Neural cell (in vitro differentiated cells): ENCODE results near the gene ZMYND10. TPM values are rescaled to one million over a fixed set of nuclear protein-coding genes. Genes with fewer than 3 reads are reported as not detected.

ENCODE experiments used
- H2AFZ ChIP-seq: fragments of 200-600, 300-800 bp; sonication (generic), shearing (Covaris generic); 2 replicates; pipeline ENCODE4 v1.6.0; 2014; ENCODE audit warnings: low read depth, mild to moderate bottlenecking, antibody characterized with exemption, low read length, moderate library complexity
- H3F3A ChIP-seq: fragments of 200-600 bp; shearing (Covaris generic); 2 replicates; pipeline ENCODE4 v1.6.1; 2016; ENCODE audit warnings: mild to moderate bottlenecking, moderate library complexity, mixed read lengths, antibody characterized with exemption, low read length; ENCODE audit not compliant: insufficient read depth, poor library complexity, severe bottlenecking
- H3K27ac ChIP-seq: fragments of 200-600, 300-800 bp; sonication (generic), shearing (Covaris generic); 2 replicates; pipeline ENCODE4 v1.5.1; 2014; ENCODE audit warnings: mild to moderate bottlenecking, low read length, moderate library complexity
- H3K27me3 ChIP-seq: fragments of 300-800, 200-600 bp; sonication (generic), shearing (Covaris generic); 2 replicates; pipeline ENCODE4 v1.6.0; 2014; ENCODE audit warnings: mild to moderate bottlenecking, low read depth, low read length, moderate library complexity; ENCODE audit not compliant: insufficient read depth
- H3K36me3 ChIP-seq: fragments of 300-800, 200-600 bp; sonication (generic), shearing (Covaris generic); 2 replicates; pipeline ENCODE4 v1.5.1; 2014; ENCODE audit warnings: mild to moderate bottlenecking, antibody characterized with exemption, low read length, moderate library complexity; ENCODE audit not compliant: insufficient read depth
- H3K4me2 ChIP-seq: fragments of 300-800, 200-600 bp; sonication (generic), shearing (Covaris generic); 2 replicates; pipeline ENCODE4 v1.6.0; 2014; ENCODE audit warnings: mild to moderate bottlenecking, low read length
- H3K4me3 ChIP-seq: fragments of 300-800, 200-600 bp; sonication (generic), shearing (Covaris generic); 2 replicates; pipeline ENCODE4 v1.5.1; 2014; ENCODE audit warnings: mild to moderate bottlenecking, low read length, moderate library complexity
- H3K79me2 ChIP-seq: fragments of 200-600 bp; shearing (Covaris generic); replicated peaks from 2 replicates; pipeline ENCODE4 v1.6.0; 2014; ENCODE audit warnings: mild to moderate bottlenecking, low read length, moderate library complexity; ENCODE audit not compliant: insufficient read depth
- H3K9ac ChIP-seq: fragments of 300-800, 200-600 bp; sonication (generic), shearing (Covaris generic); 2 replicates; pipeline ENCODE4 v1.6.1; 2016; ENCODE audit warnings: mild to moderate bottlenecking, low read length, mixed read lengths
- H3K9me2 ChIP-seq: fragments of 200-600 bp; shearing (Covaris generic); 2 replicates; pipeline ENCODE4 v1.6.1; 2016; ENCODE audit warnings: mild to moderate bottlenecking, low read length, mixed read lengths; ENCODE audit not compliant: insufficient read depth
- H3K9me3 ChIP-seq: fragments of 200-600, 300-800 bp; sonication (generic), shearing (Covaris generic); 2 replicates; pipeline ENCODE4 v1.6.1; 2016; ENCODE audit warnings: mild to moderate bottlenecking, mixed run types, low read length, moderate library complexity, mixed read lengths
- H4K20me1 ChIP-seq: fragments of 200-600 bp; shearing (Covaris generic); 2 replicates; pipeline ENCODE4 v1.6.1; 2016; ENCODE audit warnings: mild to moderate bottlenecking, mixed run types; ENCODE audit not compliant: insufficient read depth
- CTCF ChIP-seq: fragments of 450-650 bp; IDR thresholded peaks from 2 replicates; pipeline ENCODE4 v1.5.1; 2014; ENCODE audit warnings: antibody characterized with exemption, mild to moderate bottlenecking, moderate library complexity; ENCODE audit not compliant: poor library complexity, severe bottlenecking
- EP300 ChIP-seq: fragments of 450-650 bp; conservative IDR thresholded peaks from 2 replicates; pipeline ENCODE4 v1.6.1; 2014; ENCODE audit warnings: antibody characterized with exemption, mild to moderate bottlenecking, moderate library complexity; ENCODE audit not compliant: poor library complexity, severe bottlenecking
- EZH2 ChIP-seq: fragments of 200-600, 300-800 bp; shearing (Covaris generic), sonication (generic); IDR thresholded peaks from 2 replicates; pipeline ENCODE4 v1.6.1; 2014; ENCODE audit warnings: antibody characterized with exemption, low read length, borderline replicate concordance, mild to moderate bottlenecking; ENCODE audit not compliant: insufficient read depth, poor library complexity, severe bottlenecking
- MXI1 ChIP-seq: fragments of 450-650 bp; conservative IDR thresholded peaks from 2 replicates; pipeline ENCODE4 v1.6.1; 2014; ENCODE audit warnings: antibody characterized with exemption, mild to moderate bottlenecking; ENCODE audit not compliant: poor library complexity, severe bottlenecking
- POLR2AphosphoS5 ChIP-seq: IDR thresholded peaks from 2 replicates; pipeline ENCODE4 v1.6.1; 2012
- RAD21 ChIP-seq: fragments of 450-650 bp; conservative IDR thresholded peaks from 2 replicates; pipeline ENCODE4 v1.6.1; 2014; ENCODE audit warnings: antibody characterized with exemption, mild to moderate bottlenecking, moderate library complexity
- SMC3 ChIP-seq: fragments of 450-650 bp; conservative IDR thresholded peaks from 2 replicates; pipeline ENCODE4 v1.6.1; 2014; ENCODE audit warnings: antibody characterized with exemption, mild to moderate bottlenecking, moderate library complexity; ENCODE audit not compliant: poor library complexity
- TAF1 ChIP-seq: IDR thresholded peaks from 2 replicates; pipeline ENCODE4 v1.6.1; 2012; ENCODE audit warnings: low read depth
- polyA plus RNA-seq: library from polyadenylated mRNA; depleted of rRNA; stranded (reverse); fragments of >200 nt; gene quantifications from 2 replicates; pipeline ENCODE4 v1.2.3, GENCODE V29; 2014
- TF ChIP-seq, protein P1 (sequence below): IDR thresholded peaks from 2 replicates; pipeline ENCODE4 v1.6.1; 2012; ENCODE audit warnings: borderline replicate concordance

The ZMYND10 gene
- polyA plus RNA-seq, 1 donor from 2014 or later: 5.2 TPM

DNA sequence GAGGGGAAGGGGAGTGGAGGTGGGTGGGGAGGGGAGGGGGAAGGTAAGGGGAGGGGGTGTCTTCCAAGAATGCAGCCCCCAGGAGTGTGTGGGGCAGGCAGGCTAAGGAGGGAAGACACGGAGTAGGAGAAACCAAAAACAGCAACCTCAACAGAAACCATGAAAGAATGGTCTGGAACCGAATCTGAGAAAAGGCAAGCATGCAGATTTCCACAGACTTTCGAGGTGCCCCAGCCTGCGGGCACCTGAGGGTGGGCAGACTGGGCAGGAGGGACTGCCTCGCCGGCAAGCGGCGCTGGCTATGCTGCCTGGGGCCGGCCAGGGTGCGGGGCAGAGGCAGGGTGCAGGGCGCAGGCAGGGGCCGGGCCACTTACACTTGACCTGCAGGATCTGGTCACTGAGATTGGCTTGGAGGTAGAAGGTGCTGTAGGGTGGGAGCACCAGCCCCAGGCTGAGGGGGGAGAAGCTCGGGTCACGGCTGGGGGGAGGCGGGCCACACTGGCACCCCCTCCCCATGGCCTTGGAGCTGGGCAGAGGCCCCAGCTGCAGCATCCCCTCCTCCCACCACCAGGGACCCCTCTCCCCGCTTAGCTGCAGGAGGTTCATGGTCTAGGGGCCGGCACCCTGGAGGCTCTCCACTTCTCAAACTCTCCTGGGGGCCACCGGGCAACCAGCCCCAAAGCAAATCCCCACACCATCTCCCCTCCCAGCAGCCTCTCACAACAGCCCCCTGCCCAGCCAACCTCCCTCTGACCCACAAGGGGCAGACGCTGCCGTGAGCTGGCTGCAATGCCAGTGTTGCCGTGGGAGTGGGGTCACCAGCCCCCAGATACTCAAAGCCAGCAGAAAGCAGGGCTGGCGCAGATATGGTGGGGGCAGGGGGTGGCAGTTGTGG is 29.1 kb upstream of the ZMYND10 start (continued):
- no peak for TF ChIP-seq EZH2

GRCh38 chr3:50373146-50374051 is 27.9 kb upstream of the ZMYND10 start:
- Histone ChIP-seq H3K27me3 (no peaks in the 10 kb centered on the region), H3K4me2 (no peak overlapping the region), H3K9me3 (no peaks in the 10 kb centered on the region), H4K20me1 (no peaks in the 10 kb centered on the region), H3F3A (no peaks in the 10 kb centered on the region), H3K4me3 (no peak overlapping the region), H2AFZ (no peak overlapping the region), H3K27ac (no peak overlapping the region), H3K9me2 (no peaks in the 10 kb centered on the region), H3K79me2 (no peaks in the 10 kb centered on the region), H3K36me3 (no peaks in the 10 kb centered on the region), H3K9ac (no peak overlapping the region)
- TF ChIP-seq SMC3: no peak
- TF ChIP-seq, protein P1, sequence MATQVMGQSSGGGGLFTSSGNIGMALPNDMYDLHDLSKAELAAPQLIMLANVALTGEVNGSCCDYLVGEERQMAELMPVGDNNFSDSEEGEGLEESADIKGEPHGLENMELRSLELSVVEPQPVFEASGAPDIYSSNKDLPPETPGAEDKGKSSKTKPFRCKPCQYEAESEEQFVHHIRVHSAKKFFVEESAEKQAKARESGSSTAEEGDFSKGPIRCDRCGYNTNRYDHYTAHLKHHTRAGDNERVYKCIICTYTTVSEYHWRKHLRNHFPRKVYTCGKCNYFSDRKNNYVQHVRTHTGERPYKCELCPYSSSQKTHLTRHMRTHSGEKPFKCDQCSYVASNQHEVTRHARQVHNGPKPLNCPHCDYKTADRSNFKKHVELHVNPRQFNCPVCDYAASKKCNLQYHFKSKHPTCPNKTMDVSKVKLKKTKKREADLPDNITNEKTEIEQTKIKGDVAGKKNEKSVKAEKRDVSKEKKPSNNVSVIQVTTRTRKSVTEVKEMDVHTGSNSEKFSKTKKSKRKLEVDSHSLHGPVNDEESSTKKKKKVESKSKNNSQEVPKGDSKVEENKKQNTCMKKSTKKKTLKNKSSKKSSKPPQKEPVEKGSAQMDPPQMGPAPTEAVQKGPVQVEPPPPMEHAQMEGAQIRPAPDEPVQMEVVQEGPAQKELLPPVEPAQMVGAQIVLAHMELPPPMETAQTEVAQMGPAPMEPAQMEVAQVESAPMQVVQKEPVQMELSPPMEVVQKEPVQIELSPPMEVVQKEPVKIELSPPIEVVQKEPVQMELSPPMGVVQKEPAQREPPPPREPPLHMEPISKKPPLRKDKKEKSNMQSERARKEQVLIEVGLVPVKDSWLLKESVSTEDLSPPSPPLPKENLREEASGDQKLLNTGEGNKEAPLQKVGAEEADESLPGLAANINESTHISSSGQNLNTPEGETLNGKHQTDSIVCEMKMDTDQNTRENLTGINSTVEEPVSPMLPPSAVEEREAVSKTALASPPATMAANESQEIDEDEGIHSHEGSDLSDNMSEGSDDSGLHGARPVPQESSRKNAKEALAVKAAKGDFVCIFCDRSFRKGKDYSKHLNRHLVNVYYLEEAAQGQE: no peak
- TF ChIP-seq RAD21: no peak
- no peak for TF ChIP-seq POLR2AphosphoS5
- no peak for TF ChIP-seq EZH2

DNA sequence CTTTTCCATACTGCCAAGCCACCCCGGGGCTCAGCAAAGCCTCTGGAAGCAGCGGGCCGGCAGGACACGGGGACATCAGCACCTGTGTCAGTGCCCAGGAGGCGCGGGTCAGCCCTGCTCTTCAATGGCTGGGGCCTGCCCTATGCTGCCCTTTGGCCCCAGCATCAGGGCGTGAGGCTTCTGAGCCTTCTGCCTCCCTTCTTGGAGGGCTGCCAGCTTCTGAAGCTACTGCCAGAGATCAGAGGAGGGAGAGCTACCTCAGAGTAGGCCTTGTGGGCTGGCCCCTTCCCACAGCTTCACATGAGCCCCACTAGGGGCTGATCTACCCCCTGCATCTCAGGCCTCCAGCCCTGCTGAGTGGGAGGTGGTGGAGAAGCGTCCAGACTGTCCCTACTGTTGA is 26.8 kb upstream of the ZMYND10 start:
- Histone ChIP-seq H3K36me3 (peaks cover 1% of the 10 kb centered on the region), H3F3A (no peaks in the 10 kb centered on the region), H3K9me3 (no peaks in the 10 kb centered on the region), H3K27me3 (no peaks in the 10 kb centered on the region), H2AFZ (no peak overlapping the region), H3K79me2 (no peaks in the 10 kb centered on the region), H4K20me1 (no peaks in the 10 kb centered on the region), H3K4me3 (no peak overlapping the region), H3K9me2 (no peaks in the 10 kb centered on the region), H3K27ac (no peak overlapping the region), H3K9ac (no peak overlapping the region), H3K4me2 (no peak overlapping the region)
- no peak for TF ChIP-seq SMC3
- no peak for TF ChIP-seq MXI1
- TF ChIP-seq TAF1: no peak
- no peak for TF ChIP-seq EZH2
- no peak for TF ChIP-seq RAD21
- TF ChIP-seq, protein P1: no peak
- TF ChIP-seq POLR2AphosphoS5: no peak
- no peak for TF ChIP-seq EP300
- no peak for TF ChIP-seq CTCF
